Heart right ventricle (tissue), 16 donors: ENCODE data around the gene SMTN. TPM values are rescaled to one million over a fixed set of nuclear protein-coding genes. Genes with fewer than 3 reads are reported as not detected.

ENCODE experiments used
- ATAC-seq, 8 donors: fragments of 200-7000 bp; cut with Tn5 transposase; one replicate each; pipeline ENCODE4 v1.9.1; 2020; ENCODE audit warnings: mild to moderate bottlenecking in 8 of 8, moderate library complexity in 8 of 8, moderate number of reproducible peaks in 1 of 8
- DNase-seq, 2 donors: peaks; one replicate each; pipeline ENCODE4 v3.0.0-alpha.2; 2020
- H3K27ac ChIP-seq, 10 donors: fragments of 200-600 bp; sonication (generic) in 2 of 10; one replicate each; pipeline versions ENCODE4 v1.5.0 to v1.8.0; 2020 to 2022; ENCODE audit warnings: mild to moderate bottlenecking in 3 of 10
- H3K27me3 ChIP-seq, 7 donors: fragments of 200-600 bp; one replicate each; pipeline ENCODE4 v1.8.0; 2021 to 2022; ENCODE audit warnings: mild to moderate bottlenecking in 2 of 7
- H3K36me3 ChIP-seq, 9 donors: fragments of 200-600 bp; sonication (generic) in 1 of 9; one replicate each; pipeline versions ENCODE4 v1.5.0 to v1.8.0; 2020 to 2022; ENCODE audit warnings: mild to moderate bottlenecking in 2 of 9
- H3K4me1 ChIP-seq, 9 donors: fragments of 200-600 bp; sonication (generic) in 1 of 9; one replicate each; pipeline versions ENCODE4 v1.5.0 to v1.8.0; 2020 to 2022; ENCODE audit warnings: mild to moderate bottlenecking in 4 of 9
- H3K4me3 ChIP-seq, 10 donors: fragments of 200-600 bp; sonication (generic) in 2 of 10; one replicate each; pipeline versions ENCODE4 v1.5.0 to v1.8.0; 2020 to 2022; ENCODE audit warnings: mild to moderate bottlenecking in 7 of 10, moderate library complexity in 2 of 10
- H3K9me3 ChIP-seq, 11 donors: fragments of 200-600 bp in 10 of 11; sonication (generic) in 2 of 11; one replicate each; pipeline versions ENCODE4 v1.5.0 to v1.8.0; 2013 to 2022; ENCODE audit warnings: mild to moderate bottlenecking in 2 of 11, control low read depth in 1 of 11, moderate library complexity in 1 of 11
- CTCF ChIP-seq, 9 donors: fragments of 200-600 bp; sonication (generic) in 2 of 9; IDR thresholded peaks; one replicate each; pipeline versions ENCODE4 v1.5.0 to v1.8.0; 2021 to 2022; ENCODE audit warnings: antibody characterized with exemption in 9 of 9, mild to moderate bottlenecking in 5 of 9, moderate library complexity in 1 of 9
- WGBS, 2 donors: extraction: QIAGEN DNeasy Blood & Tissue Kit; methylation state at CpG; one replicate each; pipeline ENCODE4 v1.1.7; 2013; ENCODE audit warnings: inconsistent platforms in 1 of 2; 5-methylcytosine and 5-hydroxymethylcytosine counted together
- intact Hi-C, 10 donors: fragments of 100-400 bp; cut with DNase I; formaldehyde crosslinking; loops; one replicate each; pipeline versions ENCODE4 v1.11.1 to v1.14.2; 2022
- polyA plus RNA-seq, 2 donors: library from polyadenylated mRNA; stranded (reverse); fragments of 200-250 nt; gene quantifications; one replicate each; pipeline ENCODE4 v1.2.3, GENCODE V29; 2013
- total RNA-seq, 10 donors: library from RNA; stranded (reverse); fragmentation: NEBNext Ultra II Directional in 3 of 10; extraction: Animal tissue kit (Norgen Biotek cat#: 25700) in 3 of 10; gene quantifications; one replicate each; pipeline versions ENCODE4 v1.2.1 to v1.2.4, GENCODE V29; 2021 to 2023
- donor health status: Arrhythmogenic right ventricular cardiomyopathy.
- donor health status: ischemic (EF 13 %, LVEDD 7.1; RV severe dilation, severe dysfunction).
- donor health status: healthy with polysubstance abuse.
- donor health status: DM: no; HTN: yes; CAD: no.
- donor health status: DM: no; HTN: no; CAD: no.
- donor health status: ischemic (EF 25% LVEDD 6.9; RV normal size, moderate dysfunction).
- donor health status: ischemic (EF 25% LVEDD 5.7; RV mildly dilated, moderate dysfunction).
- donor health status: healthy.
- donor health status: DM: yes; HTN: yes; CAD: no.
- donor health status: Ischemic cardiomyopathy.
- donor health status: ischemic (EF 35%, LVEDD 5.7; RV mildly dilated, moderate dysfunction).
- donor health status: nonischemic (EF 11% LVEDD 7.7; RV severe dilation, severe dysfunction).
- donor health status: DM: yes; HTN: yes; CAD: no.
- donor health status: PGD.
- donor health status: ischemic (EF 29% LVEDD 5.4; RV normal size, mild dysfunction).
- donor health status: nonischemic (EF 23%, LVEDD 6.1; RV moderate dilation, normal function).

SMTN gene
- total and polyA plus RNA-seq, 12 donors, result 64.2 to 398 (median 204) TPM

- ATAC-seq, result peak in 5 of 8 donors; percentile 3 to 21 (median 13)
- Histone ChIP-seq H3K27ac (peak overlapping the region in 4 of 10 donors; percentile 33 to 61 (median 51)), H3K27me3 (no peaks in the 10 kb centered on the region), H3K9me3 (no peaks in the 10 kb centered on the region), H3K36me3 (peaks cover 0 to 100% (median 93%) of the 10 kb centered on the region in 9 donors), H3K4me1 (peaks cover 0 to 81% (median 33%) of the 10 kb centered on the region in 9 donors), H3K4me3 (no peak overlapping the region)
- peak in 1 of 2 donors; percentile 58 for DNase-seq
- 54 to 66% methylated on average over 35 to 36 of the region's 36 CpGs for WGBS, 2 donors
- no peak for TF ChIP-seq CTCF (IDR thresholded peaks at IDR 0.05)
- intact Hi-C loops, result loop anchor here in 3 of 10 donors (10.0 kb wide), 2 partner anchors 46 to 116 kb away; partner anchors contain the start of genes PLA2G3 (in 2 of the 3) and LIMK2 (in 1 of the 3)
Measured at GRCh38 chr22:31098632-31099110, 17.6 kb downstream of the SMTN start.

GRCh38 chr22:31099386-31099785 lies 18.3 kb downstream of the SMTN start:
- Histone ChIP-seq H3K4me3 (no peak overlapping the region), H3K9me3 (no peaks in the 10 kb centered on the region), H3K36me3 (peaks cover 0 to 100% (median 90%) of the 10 kb centered on the region in 9 donors), H3K4me1 (peaks cover 0 to 73% (median 36%) of the 10 kb centered on the region in 9 donors), H3K27ac (peak overlapping the region in 4 of 10 donors; percentile 33 to 61 (median 51)), H3K27me3 (no peaks in the 10 kb centered on the region)
- no peak for TF ChIP-seq CTCF (IDR thresholded peaks at IDR 0.05)
- no peak for ATAC-seq
- no peak for DNase-seq
- 89 to 90% methylated on average over 6 of the region's 6 CpGs for WGBS, 2 donors
- intact Hi-C loops, result loop anchor here in 3 of 10 donors (10.0 kb wide), 2 partner anchors 45 to 115 kb away; partner anchors contain the start of genes PLA2G3 (in 2 of the 3) and LIMK2 (in 1 of the 3)

GRCh38 chr22:31099841-31100761 lies 19.0 kb downstream of the SMTN start:
- WGBS, 2 donors, result 93% methylated on average over 34 of the region's 34 CpGs
- H3K27me3 ChIP-seq, result no peaks in the 10 kb centered on the region
- DNase-seq, result no peak
- H3K36me3 ChIP-seq, result peaks cover 0 to 100% (median 91%) of the 10 kb centered on the region in 9 donors
- H3K27ac ChIP-seq, result peak overlapping the region in 1 of 10 donors; percentile 33
- intact Hi-C loops, result loop anchor here in 5 of 10 donors (10.0 kb wide), 3 partner anchors 45 to 135 kb away; partner anchors contain the start of genes LIMK2 (in 2 of the 5) and PLA2G3 (in 2 of the 5)
- no peaks in the 10 kb centered on the region for H3K9me3 ChIP-seq
- H3K4me1 ChIP-seq, result peaks cover 0 to 71% (median 31%) of the 10 kb centered on the region in 9 donors
- no peak for TF ChIP-seq CTCF (IDR thresholded peaks at IDR 0.05)
- no peak for ATAC-seq
- H3K4me3 ChIP-seq, result no peak overlapping the region
